ENCODE data around the gene CEND1. TPM values are rescaled to one million over a fixed set of nuclear protein-coding genes. Genes with fewer than 3 reads are reported as not detected.

The CEND1 gene
- total and polyA plus RNA-seq, 2 of the 13 experiments (the other 11 are each of a cell fraction or from before 2014, with no cell fraction given) = not detected

GRCh38 chr11:777288-778255 lies 12.3 kb downstream of the CEND1 start, which contains the start of gene GATD1 (continued):
- TF ChIP-seq HNF1B (CRISPR knock-in tag; IDR thresholded peaks at IDR 0.05) = no peak
- TF ChIP-seq ZXDC (CRISPR knock-in tag; IDR thresholded peaks at IDR 0.05) = peak; percentile 18; the same call in 1 of the 2 replicates
- TF ChIP-seq ZNF879 (CRISPR knock-in tag; IDR thresholded peaks at IDR 0.05) = no peak
- no peak for TF ChIP-seq ZNF414 (CRISPR knock-in tag; IDR thresholded peaks at IDR 0.05)
- TF ChIP-seq PCBP1 (IDR thresholded peaks at IDR 0.05; ENCODE audit: borderline replicate concordance, low read depth, low read length) = no peak
- no peak for TF ChIP-seq ZNF850 (CRISPR knock-in tag; conservative IDR thresholded peaks at IDR 0.05)
- no peak for TF ChIP-seq JUNB (CRISPR knock-in tag; IDR thresholded peaks at IDR 0.05; ENCODE audit: borderline replicate concordance)
- TF ChIP-seq, protein P1, sequence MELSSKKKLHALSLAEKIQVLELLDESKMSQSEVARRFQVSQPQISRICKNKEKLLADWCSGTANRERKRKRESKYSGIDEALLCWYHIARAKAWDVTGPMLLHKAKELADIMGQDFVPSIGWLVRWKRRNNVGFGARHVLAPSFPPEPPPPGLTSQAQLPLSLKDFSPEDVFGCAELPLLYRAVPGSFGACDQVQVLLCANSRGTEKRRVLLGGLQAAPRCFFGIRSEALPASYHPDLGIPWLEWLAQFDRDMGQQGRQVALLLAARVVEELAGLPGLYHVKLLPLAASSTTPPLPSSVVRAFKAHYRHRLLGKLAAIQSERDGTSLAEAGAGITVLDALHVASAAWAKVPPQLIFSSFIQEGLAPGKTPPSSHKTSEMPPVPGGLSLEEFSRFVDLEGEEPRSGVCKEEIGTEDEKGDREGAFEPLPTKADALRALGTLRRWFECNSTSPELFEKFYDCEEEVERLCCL (CRISPR knock-in tag; IDR thresholded peaks at IDR 0.05; ENCODE audit: borderline replicate concordance) = no peak
- TF ChIP-seq CC2D1A (CRISPR knock-in tag; IDR thresholded peaks at IDR 0.05) = no peak
- no peak for TF ChIP-seq MBNL3 (CRISPR knock-in tag; conservative IDR thresholded peaks at IDR 0.05)
- TF ChIP-seq GTF3A (CRISPR knock-in tag; conservative IDR thresholded peaks at IDR 0.05) = no peak
- no peak for TF ChIP-seq FOXA1 (IDR thresholded peaks at IDR 0.05)
- TF ChIP-seq FOXA1 (CRISPR knock-in tag; IDR thresholded peaks at IDR 0.05) = no peak
- TF ChIP-seq ZNF569 (CRISPR knock-in tag; IDR thresholded peaks at IDR 0.05; ENCODE audit: borderline replicate concordance) = no peak
- TF ChIP-seq SP2 (CRISPR knock-in tag; IDR thresholded peaks at IDR 0.05) = no peak
- TF ChIP-seq SP5 (CRISPR knock-in tag; IDR thresholded peaks at IDR 0.05; ENCODE audit: borderline replicate concordance, low read depth) = no peak
- TF ChIP-seq ZNF775 (CRISPR knock-in tag; IDR thresholded peaks at IDR 0.05; ENCODE audit: borderline replicate concordance) = no peak
- TF ChIP-seq ATF1 (CRISPR knock-in tag; IDR thresholded peaks at IDR 0.05) = no peak
- no peak for TF ChIP-seq MED13 (CRISPR knock-in tag; IDR thresholded peaks at IDR 0.05)
- no peak for TF ChIP-seq ATRX (CRISPR knock-in tag; IDR thresholded peaks at IDR 0.05; ENCODE audit: borderline replicate concordance)
- TF ChIP-seq TOE1 (CRISPR knock-in tag; IDR thresholded peaks at IDR 0.05) = no peak; the same call in 1 of the 2 replicates
- TF ChIP-seq NFATC3 (CRISPR knock-in tag; IDR thresholded peaks at IDR 0.05) = no peak
- TF ChIP-seq ATF5 (CRISPR knock-in tag; IDR thresholded peaks at IDR 0.05; ENCODE audit: low read depth) = peak; percentile 41; the same call in 1 of the 2 replicates

Measured in HepG2 (cell line).